Upper lobe of left lung (tissue), 6 donors: ENCODE data around the gene RUNDC3A. TPM values are rescaled to one million over a fixed set of nuclear protein-coding genes. Genes with fewer than 3 reads are reported as not detected.
"Not testable (repeated sequence)": the region's sequence is repeated elsewhere in the genome, so short reads cannot be mapped to it uniquely, and the experiment has no call there.

Source experiments
- ATAC-seq, 2 donors: fragments of 200-7000 bp; cut with Tn5 transposase; one replicate each; pipeline ENCODE4 v1.9.1; 2022; ENCODE audit warnings: mild to moderate bottlenecking in 2 of 2, moderate library complexity in 2 of 2; ENCODE audit not compliant: low FRiP score in 2 of 2
- DNase-seq, 2 donors: peaks; one replicate each; pipeline ENCODE4 v3.0.0-alpha.2; 2019 to 2020
- H3K27ac ChIP-seq, 4 donors: fragments of 200-600 bp; sonication (generic); one replicate each; pipeline ENCODE4 v1.5.1; 2016 to 2019
- H3K27me3 ChIP-seq, 4 donors: fragments of 200-600 bp; sonication (generic); one replicate each; pipeline ENCODE4 v1.5.1; 2017 to 2019
- H3K36me3 ChIP-seq, 4 donors: fragments of 200-600 bp; sonication (generic); one replicate each; pipeline ENCODE4 v1.5.1; 2016 to 2019
- H3K4me1 ChIP-seq, 4 donors: fragments of 200-600 bp; sonication (generic); one replicate each; pipeline ENCODE4 v1.5.1; 2018 to 2019
- H3K4me3 ChIP-seq, 4 donors: fragments of 200-600 bp; sonication (generic); one replicate each; pipeline ENCODE4 v1.5.1; 2017 to 2019; ENCODE audit warnings: mild to moderate bottlenecking in 2 of 4, moderate library complexity in 1 of 4
- H3K9me3 ChIP-seq, 4 donors: fragments of 200-600 bp; sonication (generic); one replicate each; pipeline ENCODE4 v1.5.1; 2018 to 2019
- EP300 ChIP-seq, 4 donors: sonication (generic); formaldehyde crosslinking; IDR thresholded peaks; one replicate each; pipeline ENCODE4 v1.5.1; 2017; ENCODE audit warnings: antibody characterized with exemption in 4 of 4, control low read depth in 2 of 4
- POLR2A ChIP-seq, 4 donors: fragments of 450-650 bp; IDR thresholded peaks; one replicate each; pipeline ENCODE4 v1.5.1; 2016 to 2017; ENCODE audit warnings: antibody characterized with exemption in 4 of 4, mild to moderate bottlenecking in 2 of 4
- POLR2AphosphoS5 ChIP-seq, 2 donors: sonication (generic); formaldehyde crosslinking; IDR thresholded peaks; one replicate each; pipeline ENCODE4 v1.5.1; 2017; ENCODE audit warnings: antibody characterized with exemption in 2 of 2
- WGBS, 2 donors: methylation state at CpG; one replicate each; pipeline ENCODE4 v1.1.5; 2017 to 2018; 5-methylcytosine and 5-hydroxymethylcytosine counted together
- total RNA-seq, 6 donors: library from RNA; depleted of rRNA in 4 of 6; stranded (reverse); fragments of >200 nt in 4 of 6; gene quantifications; one replicate each; pipeline versions ENCODE4 v1.1.0 to v1.2.1, GENCODE V29; 2016 to 2021
- TF ChIP-seq, protein P1 (sequence below), 6 experiments: fragments of 450-650 bp in 4 of 6; fragments of 200-600 bp in 2 of 6; sonication (generic) in 2 of 6; IDR thresholded peaks; one replicate each; pipeline ENCODE4 v1.5.1; 2016 to 2019; ENCODE audit warnings: antibody characterized with exemption in 6 of 6
- donor health status: DM: no; HTN: no; CAD: no; lungs with moderate emphysema.
- donor health status: DM: no; HTN: yes; CAD: no; lungs with severe emphysema.

Gene RUNDC3A
- total RNA-seq, 6 donors from 2014 or later: 0.13 to 2.6 (median 1.0) TPM; not detected in 3

DNA sequence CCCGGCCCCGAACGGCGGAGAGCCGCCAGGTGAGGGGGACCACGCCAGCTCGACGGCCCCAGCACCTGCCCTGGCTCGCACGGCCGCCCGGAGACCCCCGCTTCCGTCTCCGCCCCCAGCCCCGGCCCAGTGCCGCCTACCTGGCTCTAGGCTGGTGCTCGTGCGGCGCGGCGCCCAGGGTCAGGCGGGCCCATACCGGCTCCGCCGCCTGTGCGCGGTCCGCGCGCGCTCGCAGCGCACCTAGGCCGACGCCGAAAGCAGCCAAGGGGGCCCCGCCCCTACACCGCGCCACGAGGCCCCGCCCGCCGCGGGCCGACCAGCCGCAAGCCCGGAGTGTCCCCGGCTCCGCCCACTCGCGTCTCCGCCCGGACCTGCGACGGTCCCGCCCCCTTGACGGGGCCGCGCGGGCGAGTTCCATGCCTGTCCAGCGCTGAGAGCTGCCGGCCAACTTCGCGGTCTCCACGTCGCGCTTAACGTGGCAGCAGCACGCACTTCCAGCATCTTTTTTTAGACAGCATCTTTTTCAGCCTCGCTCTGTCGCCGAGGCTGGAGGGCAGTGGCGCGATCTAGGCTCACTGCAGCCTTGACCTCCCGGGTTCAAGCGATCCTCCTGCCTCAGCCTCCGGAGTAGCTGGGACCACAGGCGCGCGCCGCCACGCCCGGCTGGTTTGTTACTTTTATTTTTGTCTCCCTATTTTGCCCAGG lies 16.3 kb downstream of the RUNDC3A start, which contains the start of gene SLC25A39:
Gene SLC25A39 (minus strand): TSS at position 253 of the 705 bp plus-strand sequence. CDS start 1,261 bp downstream, outside the sequence.
- no peaks in the 10 kb centered on the region for H3K27me3 ChIP-seq
- peak within 1 kb of the TSS; percentile 88 to 96 (median 88) for H3K27ac ChIP-seq
- no peaks in the 10 kb centered on the region for H3K9me3 ChIP-seq
- TF ChIP-seq POLR2AphosphoS5 (IDR thresholded peaks at IDR 0.05) (peak in 1 of 2 donors; percentile 81), EP300 (IDR thresholded peaks at IDR 0.05) (no peak), POLR2A (IDR thresholded peaks at IDR 0.05) (peak in 3 of 4 donors; percentile 43 to 80 (median 58))
- TF ChIP-seq, protein P1, sequence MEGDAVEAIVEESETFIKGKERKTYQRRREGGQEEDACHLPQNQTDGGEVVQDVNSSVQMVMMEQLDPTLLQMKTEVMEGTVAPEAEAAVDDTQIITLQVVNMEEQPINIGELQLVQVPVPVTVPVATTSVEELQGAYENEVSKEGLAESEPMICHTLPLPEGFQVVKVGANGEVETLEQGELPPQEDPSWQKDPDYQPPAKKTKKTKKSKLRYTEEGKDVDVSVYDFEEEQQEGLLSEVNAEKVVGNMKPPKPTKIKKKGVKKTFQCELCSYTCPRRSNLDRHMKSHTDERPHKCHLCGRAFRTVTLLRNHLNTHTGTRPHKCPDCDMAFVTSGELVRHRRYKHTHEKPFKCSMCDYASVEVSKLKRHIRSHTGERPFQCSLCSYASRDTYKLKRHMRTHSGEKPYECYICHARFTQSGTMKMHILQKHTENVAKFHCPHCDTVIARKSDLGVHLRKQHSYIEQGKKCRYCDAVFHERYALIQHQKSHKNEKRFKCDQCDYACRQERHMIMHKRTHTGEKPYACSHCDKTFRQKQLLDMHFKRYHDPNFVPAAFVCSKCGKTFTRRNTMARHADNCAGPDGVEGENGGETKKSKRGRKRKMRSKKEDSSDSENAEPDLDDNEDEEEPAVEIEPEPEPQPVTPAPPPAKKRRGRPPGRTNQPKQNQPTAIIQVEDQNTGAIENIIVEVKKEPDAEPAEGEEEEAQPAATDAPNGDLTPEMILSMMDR (IDR thresholded peaks at IDR 0.05): peak in 1 of 6 experiments; percentile 54
- peak; percentile 96 to 100 for DNase-seq
- H3K4me3 ChIP-seq: peak within 1 kb of the TSS; percentile 78 to 100 (median 96)
- peaks cover 9 to 29% (median 23%) of the 10 kb centered on the region in 4 donors for H3K36me3 ChIP-seq
- H3K4me1 ChIP-seq: peaks cover 23 to 40% (median 27%) of the 10 kb centered on the region in 4 donors
- WGBS, 2 donors: 0 to 1% methylated on average over 14 to 44 of the region's 85 CpGs
- peak; percentile 94 to 96 for ATAC-seq

GRCh38 chr17:44326861-44327444 lies 18.6 kb downstream of the RUNDC3A start:
- H3K9me3 ChIP-seq: no peaks in the 10 kb centered on the region
- ATAC-seq (peak; percentile 91 to 92), DNase-seq (peak; percentile 97)
- H3K27me3 ChIP-seq: no peaks in the 10 kb centered on the region
- peak overlapping the region in 3 of 4 donors; percentile 78 to 100 (median 99) for H3K4me3 ChIP-seq
- WGBS, 2 donors: 24 to 42% methylated on average over 17 to 30 of the region's 31 CpGs
- H3K36me3 ChIP-seq: peaks cover 0 to 6% (median 3%) of the 10 kb centered on the region in 4 donors
- TF ChIP-seq POLR2AphosphoS5 (IDR thresholded peaks at IDR 0.05): peak; percentile 81 to 88
- peak in 1 of 4 donors; percentile 62 for TF ChIP-seq EP300 (IDR thresholded peaks at IDR 0.05)
- TF ChIP-seq POLR2A (IDR thresholded peaks at IDR 0.05): no peak
- TF ChIP-seq, protein P1 (IDR thresholded peaks at IDR 0.05): peak in 2 of 6 experiments; percentile 25 to 47
- peak overlapping the region; percentile 88 to 96 (median 88) for H3K27ac ChIP-seq
- H3K4me1 ChIP-seq: peaks cover 29 to 51% (median 33%) of the 10 kb centered on the region in 4 donors

- Histone ChIP-seq H3K36me3 (no peaks in the 10 kb centered on the region), H3K4me3 (no peak overlapping the region), H3K9me3 (no peaks in the 10 kb centered on the region), H3K27me3 (no peaks in the 10 kb centered on the region), H3K27ac (no peak overlapping the region), H3K4me1 (peaks cover 29 to 52% (median 36%) of the 10 kb centered on the region in 4 donors)
- no peak for ATAC-seq
- WGBS, 2 donors: 74 to 82% methylated on average over 7 of the region's 7 CpGs
- TF ChIP-seq POLR2A (IDR thresholded peaks at IDR 0.05): no peak
- TF ChIP-seq POLR2AphosphoS5 (IDR thresholded peaks at IDR 0.05): no peak
- no peak for TF ChIP-seq EP300 (IDR thresholded peaks at IDR 0.05)
- TF ChIP-seq, protein P1 (IDR thresholded peaks at IDR 0.05): no peak
- no peak for DNase-seq
Measured at GRCh38 chr17:44327715-44328449, 19.5 kb downstream of the RUNDC3A start.

GRCh38 chr17:44329516-44329915 lies 21.1 kb downstream of the RUNDC3A start:
- ATAC-seq, DNase-seq, H3K27ac ChIP-seq, H3K4me3 ChIP-seq, H3K36me3 ChIP-seq, H3K9me3 ChIP-seq, H3K27me3 ChIP-seq: not testable (repeated sequence)
- 88 to 94% methylated on average over 6 to 7 of the region's 7 CpGs for WGBS, 2 donors
- peaks cover 17 to 39% (median 26%) of the 10 kb centered on the region in 4 donors for H3K4me1 ChIP-seq

GRCh38 chr17:44330263-44330662 lies 21.9 kb downstream of the RUNDC3A start:
- not testable (repeated sequence) for H3K27me3 ChIP-seq, H3K36me3 ChIP-seq, H3K27ac ChIP-seq, ATAC-seq, H3K9me3 ChIP-seq, H3K4me3 ChIP-seq, DNase-seq
- WGBS, 2 donors: 86 to 94% methylated on average over 5 of the region's 5 CpGs
- H3K4me1 ChIP-seq: peaks cover 17 to 38% (median 26%) of the 10 kb centered on the region in 4 donors
